Psoas muscle (tissue), 8 donors: ENCODE data around the gene DEGS2. TPM values are rescaled to one million over a fixed set of nuclear protein-coding genes. Genes with fewer than 3 reads are reported as not detected.
A peak's percentile ranks its signal among the peaks of the same experiment; 100 is the strongest.
"Not testable (repeated sequence)": the region's sequence is repeated elsewhere in the genome, so short reads cannot be mapped to it uniquely, and the experiment has no call there.

ENCODE experiments used
- ATAC-seq, 4 donors: fragments of 200-7000 bp; cut with Tn5 transposase; one replicate each; pipeline ENCODE4 v1.9.1; 2020; ENCODE audit warnings: moderate library complexity in 3 of 4, mild to moderate bottlenecking in 2 of 4
- DNase-seq, 2 donors: peaks; one replicate each; pipeline ENCODE4 v3.0.0-alpha.2; 2020
- H3K27ac ChIP-seq: fragments of 200-600 bp; one replicate; pipeline ENCODE4 v1.8.0; 2022
- H3K27me3 ChIP-seq, 3 donors: fragments of 200-600 bp in 1 of 3; one replicate each; pipeline versions ENCODE4 v1.6.1 to v1.8.0; 2013 to 2022; ENCODE audit warnings: low read length in 2 of 3, mild to moderate bottlenecking in 2 of 3, moderate library complexity in 1 of 3; ENCODE audit not compliant: insufficient read depth in 3 of 3
- H3K36me3 ChIP-seq, 2 donors: fragments of 200-600 bp in 1 of 2; one replicate each; pipeline versions ENCODE4 v1.6.1 to v1.8.0; 2013 to 2022; ENCODE audit warnings: low read depth in 1 of 2, mild to moderate bottlenecking in 1 of 2, moderate library complexity in 1 of 2; ENCODE audit not compliant: insufficient read depth in 1 of 2
- H3K4me1 ChIP-seq: fragments of 200-600 bp; one replicate; pipeline ENCODE4 v1.8.0; 2022
- H3K4me3 ChIP-seq: fragments of 200-600 bp; one replicate; pipeline ENCODE4 v1.8.0; 2022; ENCODE audit warnings: mild to moderate bottlenecking
- H3K9me3 ChIP-seq: fragments of 200-600 bp; one replicate; pipeline ENCODE4 v1.8.0; 2022
- WGBS, 3 donors: extraction: QIAGEN DNeasy Blood & Tissue Kit; methylation state at CpG; one replicate each; pipeline versions ENCODE4 v1.1.6 to v1.1.7; 2013; 5-methylcytosine and 5-hydroxymethylcytosine counted together
- intact Hi-C, 2 donors: fragments of 100-400 bp; cut with DNase I; formaldehyde crosslinking; loops; one replicate each; pipeline versions ENCODE4 v1.11.0 to v1.14.2; 2022
- long read RNA-seq, 2 donors: library from polyadenylated mRNA; unstranded; transcript quantifications; one replicate each; pipeline ENCODE4 v2.0.0, GENCODE V29; 2021
- polyA plus RNA-seq, 3 donors: library from polyadenylated mRNA; stranded (reverse); fragments of 200-250 nt; gene quantifications; one replicate each; pipeline ENCODE4 v1.2.3, GENCODE V29; 2013
- total RNA-seq, 4 donors: library from RNA; stranded (reverse); fragmentation: NEBNext Ultra II Directional in 2 of 4; extraction: Animal tissue kit (Norgen Biotek cat#: 25700) in 2 of 4; gene quantifications; one replicate each; pipeline versions ENCODE4 v1.2.1 to v1.2.4, GENCODE V29; 2021 to 2023
- TF ChIP-seq, protein P1 (sequence below): fragments of 200-600 bp; IDR thresholded peaks from one replicate; pipeline ENCODE4 v1.8.0; 2022; ENCODE audit warnings: antibody characterized with exemption
- donor health status: healthy with polysubstance abuse.
- donor health status: DM: no; HTN: no; CAD: no; lungs with moderate emphysema.
- donor health status: Bipolar disorder and iron deficiency.
- donor health status: healthy.
- donor health status: DM: yes; HTN: yes; CAD: no.
- donor health status: DM: no; HTN: no; CAD: no.
- donor health status: DM: no; HTN: no; CAD: no.
- donor health status: DM: yes; HTN: yes; CAD: no.

Gene DEGS2
- total RNA-seq (under 1 TPM in 1 of 4 donors, not detected in 3; 0.11 TPM), polyA plus RNA-seq (under 1 TPM; 0.04 to 0.39 (median 0.38) TPM)
- long read RNA-seq, donor 1: 0 reads
- long read RNA-seq, donor 2, full-length matches to known transcripts: 1 of 1 reads
- long read RNA-seq, donor 2, partial matches to known transcripts: 0 of 1 reads
- long read RNA-seq, donor 2, other reads (novel, unspliced or antisense): 0 of 1 reads

- H3K9me3 ChIP-seq: no peaks in the 10 kb centered on the region
- 0 to 1% (median 1%) methylated on average over 65 to 94 of the region's 94 CpGs for WGBS, 3 donors
- TF ChIP-seq, protein P1, sequence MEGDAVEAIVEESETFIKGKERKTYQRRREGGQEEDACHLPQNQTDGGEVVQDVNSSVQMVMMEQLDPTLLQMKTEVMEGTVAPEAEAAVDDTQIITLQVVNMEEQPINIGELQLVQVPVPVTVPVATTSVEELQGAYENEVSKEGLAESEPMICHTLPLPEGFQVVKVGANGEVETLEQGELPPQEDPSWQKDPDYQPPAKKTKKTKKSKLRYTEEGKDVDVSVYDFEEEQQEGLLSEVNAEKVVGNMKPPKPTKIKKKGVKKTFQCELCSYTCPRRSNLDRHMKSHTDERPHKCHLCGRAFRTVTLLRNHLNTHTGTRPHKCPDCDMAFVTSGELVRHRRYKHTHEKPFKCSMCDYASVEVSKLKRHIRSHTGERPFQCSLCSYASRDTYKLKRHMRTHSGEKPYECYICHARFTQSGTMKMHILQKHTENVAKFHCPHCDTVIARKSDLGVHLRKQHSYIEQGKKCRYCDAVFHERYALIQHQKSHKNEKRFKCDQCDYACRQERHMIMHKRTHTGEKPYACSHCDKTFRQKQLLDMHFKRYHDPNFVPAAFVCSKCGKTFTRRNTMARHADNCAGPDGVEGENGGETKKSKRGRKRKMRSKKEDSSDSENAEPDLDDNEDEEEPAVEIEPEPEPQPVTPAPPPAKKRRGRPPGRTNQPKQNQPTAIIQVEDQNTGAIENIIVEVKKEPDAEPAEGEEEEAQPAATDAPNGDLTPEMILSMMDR: no peak
- H3K27ac ChIP-seq: no peak within 1 kb of the TSS
- peak within 1 kb of the TSS; percentile 63 for H3K4me3 ChIP-seq
- peaks cover 0 to 48% (median 23%) of the 10 kb centered on the region in 3 donors for H3K27me3 ChIP-seq
- peaks cover 9% of the 10 kb centered on the region for H3K4me1 ChIP-seq
- no peak for DNase-seq
- ATAC-seq: peak; percentile 51 to 88 (median 62)
- H3K36me3 ChIP-seq: no peaks in the 10 kb centered on the region
- intact Hi-C loops: no loop called here
Measured at GRCh38 chr14:100159094-100159864, at the start of gene DEGS2. Gene DEGS2 (minus strand): TSS chr14:100159645. CDS start chr14:100159587, 58 bp downstream.

DNA sequence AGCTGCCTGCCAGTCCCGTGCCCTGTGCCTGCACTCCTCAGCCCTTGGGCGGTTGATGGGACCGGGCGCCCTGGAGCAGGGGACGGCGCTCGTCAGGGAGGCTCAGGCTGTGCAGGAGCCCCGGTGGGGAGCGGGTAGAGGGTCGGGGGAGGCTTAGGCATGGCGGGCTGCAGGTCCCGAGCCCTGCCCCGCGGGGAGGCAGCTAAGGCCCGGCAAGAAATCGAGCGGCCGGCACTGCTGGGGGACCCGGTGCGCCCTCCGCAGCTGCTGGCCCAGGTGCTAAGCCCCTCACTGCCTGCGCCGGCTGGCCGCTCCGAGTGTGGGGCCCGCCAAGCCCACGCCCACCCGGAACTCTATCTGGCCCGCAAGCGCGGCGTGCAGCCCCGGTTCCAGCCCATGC is 48.7 kb upstream of the DEGS2 start:
- H3K9me3 ChIP-seq, H3K4me3 ChIP-seq, DNase-seq, H3K36me3 ChIP-seq, H3K4me1 ChIP-seq, intact Hi-C loops, H3K27me3 ChIP-seq, ATAC-seq, H3K27ac ChIP-seq: not testable (repeated sequence)
- 94 to 97% (median 96%) methylated on average over 27 to 33 of the region's 33 CpGs for WGBS, 3 donors

DNA sequence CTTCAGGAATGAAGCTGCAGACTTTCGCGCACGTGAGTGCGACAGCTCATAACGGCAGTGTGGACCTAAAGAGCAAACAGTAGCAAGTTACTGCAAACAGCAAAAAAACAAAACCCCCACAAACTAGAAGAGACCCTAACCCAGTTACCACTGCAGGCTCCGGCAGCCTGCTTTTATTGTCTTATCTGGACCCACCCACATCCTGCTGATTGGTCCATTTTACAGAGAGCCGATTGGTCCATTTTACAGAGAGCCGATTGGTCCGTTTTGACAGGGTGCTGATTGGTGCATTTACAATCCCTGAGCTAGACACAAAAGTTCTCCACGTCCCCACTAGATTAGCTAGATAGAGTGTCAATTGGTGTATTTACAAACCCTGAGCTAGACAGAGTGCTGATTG is 48.1 kb upstream of the DEGS2 start:
- H3K4me3 ChIP-seq, DNase-seq, H3K9me3 ChIP-seq, H3K4me1 ChIP-seq, H3K36me3 ChIP-seq, intact Hi-C loops, ATAC-seq, H3K27me3 ChIP-seq, H3K27ac ChIP-seq: not testable (repeated sequence)
- WGBS, 3 donors: 91 to 92% (median 92%) methylated on average over 10 of the region's 10 CpGs

GRCh38 chr14:100204835-100205167 is 45.4 kb upstream of the DEGS2 start:
- H3K27me3 ChIP-seq, H3K27ac ChIP-seq, H3K4me3 ChIP-seq, ATAC-seq, H3K9me3 ChIP-seq, DNase-seq, H3K4me1 ChIP-seq, H3K36me3 ChIP-seq, intact Hi-C loops: not testable (repeated sequence)
- 95 to 97% (median 96%) methylated on average over 7 of the region's 7 CpGs for WGBS, 3 donors

- Histone ChIP-seq H3K27ac (no peak overlapping the region), H3K4me1 (no peaks in the 10 kb centered on the region), H3K36me3 (no peaks in the 10 kb centered on the region), H3K4me3 (no peak overlapping the region), H3K27me3 (no peaks in the 10 kb centered on the region), H3K9me3 (no peaks in the 10 kb centered on the region)
- 58 to 70% (median 59%) methylated on average over 4 of the region's 4 CpGs for WGBS, 3 donors
- ATAC-seq: peak in 1 of 4 donors; percentile 27
- TF ChIP-seq, protein P1: no peak
- DNase-seq: no peak
- intact Hi-C loops: no loop called here
Measured at GRCh38 chr14:100203962-100204834, 44.8 kb upstream of the DEGS2 start.

DNA sequence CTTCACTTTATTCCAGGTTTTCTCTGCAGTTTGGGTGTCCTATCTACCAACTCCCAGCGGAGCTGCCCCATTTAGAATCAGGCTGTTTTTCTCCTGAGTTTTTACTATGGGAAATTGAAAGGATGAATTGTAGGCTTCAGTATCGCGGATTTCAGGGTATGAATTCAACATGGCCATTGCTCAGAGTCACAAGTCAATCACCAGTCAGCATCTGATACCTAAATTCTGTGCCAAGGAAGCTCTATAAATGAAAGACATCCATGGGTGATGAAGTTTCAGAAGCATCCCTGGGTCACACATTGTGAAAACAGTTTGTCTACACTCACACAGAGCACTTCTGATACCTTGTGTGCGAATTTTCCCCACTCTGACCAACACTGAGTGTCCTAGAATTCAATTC is 43.7 kb upstream of the DEGS2 start:
- no peaks in the 10 kb centered on the region for H3K4me1 ChIP-seq
- H3K27me3 ChIP-seq: no peaks in the 10 kb centered on the region
- no peak overlapping the region for H3K4me3 ChIP-seq
- H3K27ac ChIP-seq: no peak overlapping the region
- no peaks in the 10 kb centered on the region for H3K36me3 ChIP-seq
- ATAC-seq (no peak), DNase-seq (no peak)
- intact Hi-C loops: no loop called here
- WGBS, 3 donors: 86 to 92% (median 86%) methylated on average over 4 of the region's 4 CpGs
- TF ChIP-seq, protein P1: no peak
- H3K9me3 ChIP-seq: no peaks in the 10 kb centered on the region
